Measurements from ENCODE around the gene SFXN3. TPM values are rescaled to one million over a fixed set of nuclear protein-coding genes. Genes with fewer than 3 reads are reported as not detected.
A peak's percentile ranks its signal among the peaks of the same experiment; 100 is the strongest.

The SFXN3 gene, protein sequence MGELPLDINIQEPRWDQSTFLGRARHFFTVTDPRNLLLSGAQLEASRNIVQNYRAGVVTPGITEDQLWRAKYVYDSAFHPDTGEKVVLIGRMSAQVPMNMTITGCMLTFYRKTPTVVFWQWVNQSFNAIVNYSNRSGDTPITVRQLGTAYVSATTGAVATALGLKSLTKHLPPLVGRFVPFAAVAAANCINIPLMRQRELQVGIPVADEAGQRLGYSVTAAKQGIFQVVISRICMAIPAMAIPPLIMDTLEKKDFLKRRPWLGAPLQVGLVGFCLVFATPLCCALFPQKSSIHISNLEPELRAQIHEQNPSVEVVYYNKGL
- total RNA-seq: 100 to 1,000 TPM in 1 of 4 donors, 10 to 100 TPM in 3; 57.6 to 296 (median 74.3) TPM

DNA sequence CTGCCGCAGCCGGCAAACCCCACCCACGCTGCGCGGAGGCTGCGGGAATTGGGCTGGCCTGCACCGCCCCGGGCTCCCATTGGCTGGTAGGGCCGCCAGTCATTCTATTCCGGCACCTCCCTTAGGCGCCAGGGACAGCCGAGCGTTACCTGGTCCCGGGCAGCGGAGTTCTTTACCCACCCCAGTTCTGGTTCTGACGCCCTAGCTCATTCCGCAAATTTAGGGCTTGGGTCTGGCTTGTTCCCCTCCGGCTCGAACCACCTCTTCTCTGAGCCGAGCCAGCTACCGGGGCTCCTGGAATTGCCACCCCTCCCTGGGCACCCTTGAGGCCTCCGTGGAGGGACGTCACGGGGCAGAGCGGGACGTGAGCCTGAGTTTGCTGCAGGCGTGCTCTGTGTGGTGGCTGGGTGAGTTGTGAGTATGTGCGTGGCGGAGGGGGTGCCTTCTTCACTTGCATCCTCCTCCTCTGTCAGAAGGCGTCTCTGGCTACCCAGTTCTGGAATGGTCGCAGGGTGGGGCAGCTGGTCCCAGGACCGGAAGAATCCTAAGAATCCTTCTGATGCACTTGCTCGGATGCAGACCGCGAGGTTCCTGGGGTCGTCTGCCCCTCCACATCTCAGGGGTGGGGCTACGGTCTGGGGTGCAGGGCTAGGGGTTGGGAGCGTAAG, at the start of gene SFXN3, which contains the start of gene PDZD7:
Gene SFXN3, plus strand, starts transcription at position 107 of the 668 bp plus-strand sequence. CDS start 3,461 bp downstream, outside the sequence.
Gene PDZD7, minus strand, starts transcription at position 2 of the 668 bp plus-strand sequence. CDS start 910 bp downstream, outside the sequence.
- DNase-seq (ENCODE audit: low spot score in 2 of 2): peak; percentile 97
- H3K4me1 ChIP-seq: peaks cover 34% of the 10 kb centered on the region
- H3K4me3 ChIP-seq: peak within 1 kb of the TSS; percentile 87
- no peaks in the 10 kb centered on the region for H3K27me3 ChIP-seq
- 0% methylated on average over 8 of the region's 38 CpGs for WGBS
- H3K36me3 ChIP-seq: peaks cover 18% of the 10 kb centered on the region
- H3K27ac ChIP-seq: peak within 1 kb of the TSS; percentile 98
- TF ChIP-seq EP300 (IDR thresholded peaks at IDR 0.05) (no peak), POLR2A (IDR thresholded peaks at IDR 0.05) (no peak), POLR2AphosphoS5 (IDR thresholded peaks at IDR 0.05) (no peak)
- TF ChIP-seq, protein P1, sequence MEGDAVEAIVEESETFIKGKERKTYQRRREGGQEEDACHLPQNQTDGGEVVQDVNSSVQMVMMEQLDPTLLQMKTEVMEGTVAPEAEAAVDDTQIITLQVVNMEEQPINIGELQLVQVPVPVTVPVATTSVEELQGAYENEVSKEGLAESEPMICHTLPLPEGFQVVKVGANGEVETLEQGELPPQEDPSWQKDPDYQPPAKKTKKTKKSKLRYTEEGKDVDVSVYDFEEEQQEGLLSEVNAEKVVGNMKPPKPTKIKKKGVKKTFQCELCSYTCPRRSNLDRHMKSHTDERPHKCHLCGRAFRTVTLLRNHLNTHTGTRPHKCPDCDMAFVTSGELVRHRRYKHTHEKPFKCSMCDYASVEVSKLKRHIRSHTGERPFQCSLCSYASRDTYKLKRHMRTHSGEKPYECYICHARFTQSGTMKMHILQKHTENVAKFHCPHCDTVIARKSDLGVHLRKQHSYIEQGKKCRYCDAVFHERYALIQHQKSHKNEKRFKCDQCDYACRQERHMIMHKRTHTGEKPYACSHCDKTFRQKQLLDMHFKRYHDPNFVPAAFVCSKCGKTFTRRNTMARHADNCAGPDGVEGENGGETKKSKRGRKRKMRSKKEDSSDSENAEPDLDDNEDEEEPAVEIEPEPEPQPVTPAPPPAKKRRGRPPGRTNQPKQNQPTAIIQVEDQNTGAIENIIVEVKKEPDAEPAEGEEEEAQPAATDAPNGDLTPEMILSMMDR (IDR thresholded peaks at IDR 0.05): no peak
- no peaks in the 10 kb centered on the region for H3K9me3 ChIP-seq

DNA sequence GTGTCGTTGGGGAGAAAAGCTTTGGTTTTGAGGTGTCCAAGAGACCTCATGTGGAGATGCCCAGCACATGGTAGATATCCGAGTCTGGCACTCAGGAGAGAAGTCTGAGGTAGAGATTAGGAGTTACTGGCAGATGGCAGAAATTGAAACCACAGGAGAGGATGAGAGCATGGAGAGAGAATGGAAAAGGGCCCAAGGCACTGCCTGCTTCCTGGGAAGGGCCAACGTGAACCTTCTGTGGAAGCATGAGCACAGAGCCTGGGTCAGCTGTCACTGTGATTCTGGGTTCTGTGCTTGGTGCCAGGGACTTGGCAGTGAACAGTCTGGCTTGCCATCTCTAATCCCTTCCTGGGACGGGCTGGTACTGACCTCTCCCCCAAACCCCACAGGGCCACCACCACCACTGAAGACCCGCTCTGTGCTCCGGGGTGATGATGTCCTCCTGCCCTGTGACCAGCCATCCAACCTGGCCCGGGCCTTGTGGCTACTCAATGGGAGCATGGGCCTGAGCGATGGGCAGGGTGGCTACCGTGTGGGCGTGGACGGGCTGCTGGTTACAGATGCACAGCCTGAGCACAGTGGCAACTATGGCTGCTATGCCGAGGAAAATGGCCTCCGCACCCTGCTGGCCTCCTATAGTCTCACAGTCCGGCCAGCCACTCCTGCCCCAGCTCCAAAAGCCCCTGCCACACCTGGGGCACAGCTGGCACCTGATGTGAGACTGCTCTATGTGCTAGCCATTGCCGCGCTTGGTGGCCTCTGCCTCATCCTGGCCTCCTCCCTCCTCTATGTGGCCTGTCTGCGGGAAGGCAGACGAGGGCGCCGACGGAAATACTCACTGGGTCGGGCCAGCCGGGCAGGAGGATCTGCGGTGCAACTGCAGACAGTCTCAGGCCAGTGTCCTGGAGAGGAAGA, 47.9 kb upstream of the SFXN3 start:
- Histone ChIP-seq H3K27me3 (no peaks in the 10 kb centered on the region), H3K27ac (no peak overlapping the region), H3K36me3 (peaks cover 39% of the 10 kb centered on the region), H3K4me3 (no peak overlapping the region), H3K9me3 (no peaks in the 10 kb centered on the region), H3K4me1 (peaks cover 20% of the 10 kb centered on the region)
- DNase-seq (ENCODE audit: low spot score in 2 of 2): peak; percentile 56 to 69
- WGBS: 84% methylated on average over 11 of the region's 24 CpGs
- TF ChIP-seq POLR2A (IDR thresholded peaks at IDR 0.05): no peak
- TF ChIP-seq, protein P1 (IDR thresholded peaks at IDR 0.05): no peak
- TF ChIP-seq POLR2AphosphoS5 (IDR thresholded peaks at IDR 0.05): no peak
- TF ChIP-seq EP300 (IDR thresholded peaks at IDR 0.05): no peak

DNA sequence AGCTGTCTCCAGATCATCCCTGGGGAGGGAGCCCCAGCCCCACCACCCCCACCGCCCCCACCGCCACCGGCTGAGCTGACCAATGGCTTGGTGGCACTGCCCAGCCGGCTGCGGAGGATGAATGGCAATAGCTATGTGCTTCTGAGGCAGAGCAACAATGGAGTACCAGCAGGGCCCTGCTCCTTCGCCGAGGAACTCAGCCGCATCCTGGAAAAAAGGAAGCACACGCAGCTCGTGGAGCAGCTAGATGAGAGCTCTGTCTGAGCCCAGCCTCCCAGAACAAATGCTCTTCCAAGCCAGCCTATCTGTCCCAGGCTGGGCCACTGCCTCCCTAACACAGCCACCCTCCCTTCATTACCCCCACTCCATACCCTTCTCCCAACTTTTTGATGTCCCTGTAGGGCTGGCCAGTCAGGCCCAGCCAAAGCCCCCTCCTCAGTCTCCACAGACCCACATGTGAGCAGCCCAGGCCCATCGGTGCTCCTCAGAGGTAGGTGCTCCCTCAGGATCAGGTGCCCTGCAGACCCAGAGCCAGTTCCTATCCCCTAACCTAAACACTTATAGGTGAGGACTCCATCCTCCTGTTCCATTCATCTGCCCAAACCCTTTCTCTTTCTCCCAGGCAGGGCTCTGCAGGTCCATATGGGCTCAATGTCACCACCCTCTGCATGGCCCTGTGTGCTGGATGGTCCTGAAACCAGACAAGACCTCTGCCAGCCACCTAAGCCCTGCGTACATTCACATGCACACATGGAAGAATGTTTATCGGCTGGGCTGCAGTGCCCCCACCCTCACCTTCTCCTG, 47.0 kb upstream of the SFXN3 start:
- TF ChIP-seq, protein P1 (IDR thresholded peaks at IDR 0.05): no peak
- TF ChIP-seq EP300 (IDR thresholded peaks at IDR 0.05): no peak
- no peak for TF ChIP-seq POLR2A (IDR thresholded peaks at IDR 0.05)
- no peak for TF ChIP-seq POLR2AphosphoS5 (IDR thresholded peaks at IDR 0.05)
- peak; percentile 40 to 62 for DNase-seq (ENCODE audit: low spot score in 2 of 2)
- WGBS: 80% methylated on average over 8 of the region's 13 CpGs
- peaks cover 39% of the 10 kb centered on the region for H3K36me3 ChIP-seq
- H3K4me3 ChIP-seq: no peak overlapping the region
- no peaks in the 10 kb centered on the region for H3K27me3 ChIP-seq
- no peaks in the 10 kb centered on the region for H3K9me3 ChIP-seq
- peaks cover 29% of the 10 kb centered on the region for H3K4me1 ChIP-seq
- no peak overlapping the region for H3K27ac ChIP-seq

DNA sequence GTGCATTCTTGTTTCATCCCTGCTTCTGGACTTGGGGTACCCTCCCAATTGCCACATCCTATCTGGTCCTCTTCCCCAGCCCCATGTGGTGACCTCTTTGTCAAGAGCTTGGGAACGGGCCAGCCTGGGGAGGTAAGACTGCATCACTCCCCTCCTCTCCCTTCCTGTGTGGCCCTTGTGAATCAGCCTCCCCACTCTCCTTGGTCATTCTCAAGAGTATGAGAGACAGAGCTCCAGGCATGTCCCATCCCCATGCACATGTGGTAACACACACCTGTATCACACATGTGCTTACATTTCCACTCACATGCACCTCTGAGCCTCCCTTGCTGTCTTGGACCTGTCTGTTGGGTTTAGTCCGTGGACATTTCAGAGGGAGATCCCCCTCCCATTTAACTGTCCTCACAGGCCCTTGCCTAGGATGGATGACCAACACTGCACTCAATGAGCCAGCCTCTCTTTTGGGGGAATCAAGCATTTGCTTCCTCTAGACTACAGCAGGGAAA, 46.3 kb upstream of the SFXN3 start:
- no peaks in the 10 kb centered on the region for H3K27me3 ChIP-seq
- no peak overlapping the region for H3K4me3 ChIP-seq
- TF ChIP-seq, protein P1 (IDR thresholded peaks at IDR 0.05): no peak
- TF ChIP-seq POLR2AphosphoS5 (IDR thresholded peaks at IDR 0.05): no peak
- no peak for TF ChIP-seq POLR2A (IDR thresholded peaks at IDR 0.05)
- TF ChIP-seq EP300 (IDR thresholded peaks at IDR 0.05): no peak
- WGBS: 67% methylated on average over 2 of the region's 2 CpGs
- H3K4me1 ChIP-seq: peaks cover 35% of the 10 kb centered on the region
- no peak overlapping the region for H3K27ac ChIP-seq
- H3K9me3 ChIP-seq: no peaks in the 10 kb centered on the region
- peak; percentile 36 to 53 for DNase-seq (ENCODE audit: low spot score in 2 of 2)
- H3K36me3 ChIP-seq: peaks cover 41% of the 10 kb centered on the region
